ENCODE results near the gene SEMA6A. TPM values are rescaled to one million over a fixed set of nuclear protein-coding genes. Genes with fewer than 3 reads are reported as not detected.

The SEMA6A gene
- total RNA-seq, 2 donors from 2014 or later = 79.6 to 328 TPM

DNA sequence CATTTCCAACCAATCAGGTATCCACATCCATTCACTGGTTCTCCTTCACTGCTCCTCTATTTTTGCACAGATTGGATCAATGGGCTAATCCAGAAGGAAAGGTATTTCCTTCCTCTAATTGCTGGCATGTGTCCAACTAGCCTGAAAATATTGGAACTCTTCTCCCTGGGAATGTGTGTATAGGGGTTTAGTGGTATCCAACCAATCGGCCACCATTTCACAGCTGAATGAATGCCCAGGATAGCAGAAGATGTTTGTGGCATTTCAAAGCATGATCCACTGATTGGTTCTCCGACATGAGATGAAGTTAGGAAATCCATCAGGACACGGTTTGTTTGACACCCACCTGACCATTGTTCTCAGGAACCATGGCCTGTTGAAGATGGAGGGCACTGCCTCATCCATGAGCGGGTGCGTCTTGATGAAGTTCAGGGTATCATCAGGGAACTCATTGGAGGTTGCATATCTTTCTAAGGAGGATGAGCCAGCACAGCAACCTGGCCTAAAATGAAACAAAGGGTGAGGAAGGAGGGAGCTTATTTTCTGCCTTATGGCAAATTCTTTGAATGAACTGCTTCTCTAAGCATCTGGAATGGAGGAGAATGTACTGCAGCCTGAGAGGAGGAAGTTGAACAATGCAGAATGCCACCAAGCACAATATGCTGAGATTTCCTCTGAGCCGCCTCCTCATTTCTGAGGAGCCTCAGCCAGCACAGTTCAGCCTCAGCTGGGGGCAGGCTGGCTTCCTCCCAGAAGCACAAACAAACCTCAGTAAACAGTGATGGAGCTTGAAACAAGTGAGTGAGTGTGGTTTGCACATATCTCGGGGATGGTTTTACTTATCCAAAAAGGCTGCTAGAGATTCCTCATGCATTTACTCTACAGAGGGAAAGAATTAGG lies 94.6 kb downstream of the SEMA6A start:
- Mint-ChIP-seq H3K9me3 (peaks cover 5% of the 10 kb centered on the region), H3K4me3 (no peak overlapping the region), H3K27me3 (ENCODE audit: insufficient read depth) (no peaks in the 10 kb centered on the region), H3K27ac (peak overlapping the region; percentile 16), H3K4me1 (peaks cover 6% of the 10 kb centered on the region), H3K36me3 (ENCODE audit: low read depth) (peaks cover 90% of the 10 kb centered on the region)
- Histone ChIP-seq H3K27ac (ENCODE audit: low read depth, low read length) (no peak overlapping the region), H3K4me3 (ENCODE audit: low read length) (no peak overlapping the region), H3K4me1 (ENCODE audit: control insufficient read depth, insufficient read depth, low read length) (no peaks in the 10 kb centered on the region), H3K36me3 (ENCODE audit: control insufficient read depth, insufficient read depth, low read length) (peaks cover 69% of the 10 kb centered on the region), H3K27me3 (ENCODE audit: control insufficient read depth, insufficient read depth, low read length, poor library complexity, severe bottlenecking) (no peaks in the 10 kb centered on the region), H3K9me3 (ENCODE audit: control insufficient read depth, low read length) (peaks cover 20% of the 10 kb centered on the region), H3K9ac (ENCODE audit: extremely low read depth, low read length, poor library complexity, severe bottlenecking) (no peak overlapping the region)
- DNase-seq = peak; percentile 48
- 93 to 96% methylated on average over 6 to 7 of the region's 7 CpGs for WGBS, 2 experiments (ENCODE audit: insufficient coverage in 1 of 2, insufficient read length in 1 of 2)
- TF ChIP-seq, protein P1, sequence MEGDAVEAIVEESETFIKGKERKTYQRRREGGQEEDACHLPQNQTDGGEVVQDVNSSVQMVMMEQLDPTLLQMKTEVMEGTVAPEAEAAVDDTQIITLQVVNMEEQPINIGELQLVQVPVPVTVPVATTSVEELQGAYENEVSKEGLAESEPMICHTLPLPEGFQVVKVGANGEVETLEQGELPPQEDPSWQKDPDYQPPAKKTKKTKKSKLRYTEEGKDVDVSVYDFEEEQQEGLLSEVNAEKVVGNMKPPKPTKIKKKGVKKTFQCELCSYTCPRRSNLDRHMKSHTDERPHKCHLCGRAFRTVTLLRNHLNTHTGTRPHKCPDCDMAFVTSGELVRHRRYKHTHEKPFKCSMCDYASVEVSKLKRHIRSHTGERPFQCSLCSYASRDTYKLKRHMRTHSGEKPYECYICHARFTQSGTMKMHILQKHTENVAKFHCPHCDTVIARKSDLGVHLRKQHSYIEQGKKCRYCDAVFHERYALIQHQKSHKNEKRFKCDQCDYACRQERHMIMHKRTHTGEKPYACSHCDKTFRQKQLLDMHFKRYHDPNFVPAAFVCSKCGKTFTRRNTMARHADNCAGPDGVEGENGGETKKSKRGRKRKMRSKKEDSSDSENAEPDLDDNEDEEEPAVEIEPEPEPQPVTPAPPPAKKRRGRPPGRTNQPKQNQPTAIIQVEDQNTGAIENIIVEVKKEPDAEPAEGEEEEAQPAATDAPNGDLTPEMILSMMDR (conservative IDR thresholded peaks at IDR 0.05) = no peak

DNA sequence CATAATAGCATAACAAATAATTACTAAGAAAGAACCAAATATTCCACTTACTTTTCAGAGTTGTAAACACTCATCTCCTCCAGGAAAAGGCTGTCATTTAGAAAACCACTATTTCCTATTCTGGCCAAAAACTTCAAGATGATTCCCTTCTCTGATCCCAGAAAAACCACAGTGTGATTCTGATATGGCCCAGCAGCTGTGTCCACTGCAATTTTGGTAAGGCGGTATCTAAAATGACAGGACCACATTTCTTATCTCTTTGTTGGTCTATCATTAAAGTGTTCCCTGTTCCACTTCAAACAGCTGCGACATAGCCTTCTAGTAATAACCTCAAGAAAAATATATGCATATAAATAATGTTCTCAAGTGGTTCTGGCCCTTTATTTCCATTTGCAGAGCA lies 96.1 kb downstream of the SEMA6A start:
- no peak overlapping the region for H3K27ac Mint-ChIP-seq
- Histone ChIP-seq H3K4me3 (ENCODE audit: low read length) (no peak overlapping the region), H3K27me3 (ENCODE audit: control insufficient read depth, insufficient read depth, low read length, poor library complexity, severe bottlenecking) (no peaks in the 10 kb centered on the region), H3K36me3 (ENCODE audit: control insufficient read depth, insufficient read depth, low read length) (peaks cover 66% of the 10 kb centered on the region), H3K9me3 (ENCODE audit: control insufficient read depth, low read length) (peaks cover 20% of the 10 kb centered on the region), H3K27ac (ENCODE audit: low read depth, low read length) (no peak overlapping the region), H3K9ac (ENCODE audit: extremely low read depth, low read length, poor library complexity, severe bottlenecking) (no peak overlapping the region), H3K4me1 (ENCODE audit: control insufficient read depth, insufficient read depth, low read length) (no peaks in the 10 kb centered on the region)
- H3K4me3 Mint-ChIP-seq = no peak overlapping the region
- WGBS, 2 experiments (ENCODE audit: insufficient coverage in 1 of 2, insufficient read length in 1 of 2) = 96% methylated on average over 1 of the region's 2 CpGs; no CpG with 5 or more reads in 1 of the 2 experiments
- peaks cover 5% of the 10 kb centered on the region for H3K9me3 Mint-ChIP-seq
- H3K36me3 Mint-ChIP-seq (ENCODE audit: low read depth) = peaks cover 90% of the 10 kb centered on the region
- TF ChIP-seq, protein P1 (conservative IDR thresholded peaks at IDR 0.05) = no peak
- H3K27me3 Mint-ChIP-seq (ENCODE audit: insufficient read depth) = no peaks in the 10 kb centered on the region
- peaks cover 6% of the 10 kb centered on the region for H3K4me1 Mint-ChIP-seq
- peak; percentile 13 for DNase-seq

DNA sequence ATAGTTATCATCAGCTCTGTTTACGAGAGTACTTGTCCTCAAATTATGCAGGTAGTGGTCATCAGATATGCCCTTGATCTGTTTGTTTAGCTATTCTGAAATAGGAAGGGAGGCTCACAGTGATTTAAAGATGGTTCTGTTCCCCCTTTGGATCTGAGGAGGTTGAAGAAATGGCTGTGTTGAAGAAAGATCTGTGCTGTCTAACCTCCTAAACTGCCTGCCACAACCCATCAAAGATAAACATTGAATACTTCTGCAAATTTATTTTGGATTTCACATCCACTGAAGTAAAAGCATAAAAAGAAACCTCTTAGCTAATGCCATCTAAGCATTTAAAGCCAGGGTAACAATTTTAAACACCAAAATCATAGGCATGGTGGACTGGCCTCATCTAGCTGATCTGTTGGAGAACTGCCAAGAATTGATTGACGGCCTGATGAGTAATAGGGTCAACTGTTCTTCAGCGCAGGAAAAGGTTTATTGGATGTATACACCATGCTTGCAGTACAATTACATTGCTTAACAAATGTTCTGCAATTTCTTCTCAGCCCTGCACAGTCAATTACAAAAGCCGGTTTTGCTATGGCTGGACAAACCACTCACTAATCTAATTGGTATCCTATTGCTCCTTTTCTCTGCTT lies 97.6 kb downstream of the SEMA6A start:
- Mint-ChIP-seq H3K27ac (no peak overlapping the region), H3K4me3 (no peak overlapping the region), H3K27me3 (ENCODE audit: insufficient read depth) (no peaks in the 10 kb centered on the region), H3K9me3 (peaks cover 5% of the 10 kb centered on the region), H3K36me3 (ENCODE audit: low read depth) (peaks cover 90% of the 10 kb centered on the region), H3K4me1 (peaks cover 6% of the 10 kb centered on the region)
- Histone ChIP-seq H3K4me1 (ENCODE audit: control insufficient read depth, insufficient read depth, low read length) (no peaks in the 10 kb centered on the region), H3K9me3 (ENCODE audit: control insufficient read depth, low read length) (peaks cover 20% of the 10 kb centered on the region), H3K4me3 (ENCODE audit: low read length) (no peak overlapping the region), H3K27ac (ENCODE audit: low read depth, low read length) (no peak overlapping the region), H3K36me3 (ENCODE audit: control insufficient read depth, insufficient read depth, low read length) (peaks cover 60% of the 10 kb centered on the region), H3K27me3 (ENCODE audit: control insufficient read depth, insufficient read depth, low read length, poor library complexity, severe bottlenecking) (no peaks in the 10 kb centered on the region), H3K9ac (ENCODE audit: extremely low read depth, low read length, poor library complexity, severe bottlenecking) (no peak overlapping the region)
- 94 to 100% methylated on average over 2 to 4 of the region's 4 CpGs for whole genome bisulfite sequencing, 2 experiments (ENCODE audit: insufficient coverage in 1 of 2, insufficient read length in 1 of 2)
- TF ChIP-seq, protein P1 (conservative IDR thresholded peaks at IDR 0.05) = no peak
- no peak for DNase-seq
